ENCODE results near the gene ABCA13.

Gene ABCA13

GRCh38 chr7:48279420-48279819 is 108.2 kb downstream of the ABCA13 start:
- no peak for DNase-seq (ENCODE audit: low spot score)
- no peak for TF ChIP-seq CTCF (IDR thresholded peaks at IDR 0.05; ENCODE audit: extremely low read depth, insufficient read depth, missing control alignments)
- in situ Hi-C loops (cut with MboI; ENCODE audit: low pct_unique_long_range_greater_than_20kb, low sequenced_read_pairs, unreplicated experiment), result no loop called here

DNA sequence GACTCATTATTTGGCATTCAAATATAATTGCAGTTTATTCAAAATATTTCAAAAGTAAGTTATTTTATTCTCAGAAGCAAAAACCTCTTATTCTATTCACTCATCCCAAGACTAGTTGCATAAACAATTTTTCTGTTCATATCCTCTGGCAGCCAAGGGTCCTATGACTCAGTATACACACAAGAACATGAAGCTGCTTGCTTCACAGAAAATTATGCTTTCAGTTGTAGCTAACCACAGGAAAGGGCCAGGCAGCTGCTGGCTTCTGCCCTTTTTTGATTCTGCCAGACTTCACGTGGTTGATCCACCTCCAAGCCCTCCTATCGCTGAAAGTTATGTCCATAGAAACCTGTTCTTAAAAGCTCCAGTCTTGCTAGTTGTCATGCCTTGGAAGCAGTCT is 108.8 kb downstream of the ABCA13 start:
- in situ Hi-C loops (cut with MboI; ENCODE audit: low pct_unique_long_range_greater_than_20kb, low sequenced_read_pairs, unreplicated experiment), result no loop called here
- DNase-seq (ENCODE audit: low spot score), result no peak
- no peak for TF ChIP-seq CTCF (IDR thresholded peaks at IDR 0.05; ENCODE audit: extremely low read depth, insufficient read depth, missing control alignments)

DNA sequence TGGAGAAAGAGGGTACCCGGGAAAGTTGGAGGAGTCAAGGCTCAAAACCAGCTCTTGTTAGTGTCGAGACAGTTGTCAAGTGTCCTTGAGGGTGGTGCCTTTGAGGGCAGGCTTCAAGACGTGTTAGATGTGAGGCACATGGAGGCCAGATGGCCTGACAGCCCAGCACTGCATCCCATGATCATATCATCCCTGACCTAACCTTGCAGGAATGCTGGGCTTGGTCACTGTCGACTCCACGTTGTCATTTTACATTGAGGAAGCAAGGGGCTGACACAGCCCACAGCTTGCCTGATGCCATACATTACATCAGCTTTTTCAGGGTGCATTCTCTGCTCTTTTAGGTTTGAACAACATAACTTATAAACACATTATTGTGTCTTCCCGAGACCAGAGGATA is 114.1 kb downstream of the ABCA13 start:
- no peak for TF ChIP-seq CTCF (IDR thresholded peaks at IDR 0.05; ENCODE audit: extremely low read depth, insufficient read depth, missing control alignments)
- DNase-seq (ENCODE audit: low spot score), result no peak
- in situ Hi-C loops (cut with MboI; ENCODE audit: low pct_unique_long_range_greater_than_20kb, low sequenced_read_pairs, unreplicated experiment), result no loop called here

GRCh38 chr7:48286836-48287235 is 115.6 kb downstream of the ABCA13 start:
- DNase-seq (ENCODE audit: low spot score), result no peak
- in situ Hi-C loops (cut with MboI; ENCODE audit: low pct_unique_long_range_greater_than_20kb, low sequenced_read_pairs, unreplicated experiment), result no loop called here
- TF ChIP-seq CTCF (IDR thresholded peaks at IDR 0.05; ENCODE audit: extremely low read depth, insufficient read depth, missing control alignments), result no peak

DNA sequence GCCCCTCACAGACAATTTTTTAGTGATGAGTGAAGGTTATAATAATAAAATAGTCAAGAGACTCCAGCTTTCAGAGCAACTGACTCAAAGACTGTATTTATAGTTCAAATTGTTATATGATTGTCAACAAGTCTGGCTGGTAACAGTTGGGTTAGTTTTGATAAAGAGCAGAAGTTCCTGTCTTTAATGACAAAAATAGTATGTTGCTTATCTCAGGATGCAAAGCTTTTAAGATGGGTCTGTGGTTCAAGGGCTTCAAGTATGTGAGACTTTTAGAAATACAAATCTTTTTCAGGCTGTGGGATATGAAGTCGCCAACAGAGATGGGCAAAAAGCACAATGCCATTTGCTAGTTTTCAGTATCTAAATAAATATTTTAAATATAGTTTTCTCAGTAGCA is 118.4 kb downstream of the ABCA13 start:
- no peak for TF ChIP-seq CTCF (IDR thresholded peaks at IDR 0.05; ENCODE audit: extremely low read depth, insufficient read depth, missing control alignments)
- in situ Hi-C loops (cut with MboI; ENCODE audit: low pct_unique_long_range_greater_than_20kb, low sequenced_read_pairs, unreplicated experiment), result no loop called here
- DNase-seq (ENCODE audit: low spot score), result no peak

GRCh38 chr7:48292949-48293348 is 121.7 kb downstream of the ABCA13 start:
- no peak for TF ChIP-seq CTCF (IDR thresholded peaks at IDR 0.05; ENCODE audit: extremely low read depth, insufficient read depth, missing control alignments)
- DNase-seq (ENCODE audit: low spot score), result no peak
- in situ Hi-C loops (cut with MboI; ENCODE audit: low pct_unique_long_range_greater_than_20kb, low sequenced_read_pairs, unreplicated experiment), result no loop called here

Data from GM13977 (cell line).